ENCODE data around the gene UBR2. TPM values are rescaled to one million over a fixed set of nuclear protein-coding genes. Genes with fewer than 3 reads are reported as not detected.

UBR2 gene
- total and polyA plus RNA-seq, 2 donors from 2014 or later = 7.6 to 35.2 TPM

DNA sequence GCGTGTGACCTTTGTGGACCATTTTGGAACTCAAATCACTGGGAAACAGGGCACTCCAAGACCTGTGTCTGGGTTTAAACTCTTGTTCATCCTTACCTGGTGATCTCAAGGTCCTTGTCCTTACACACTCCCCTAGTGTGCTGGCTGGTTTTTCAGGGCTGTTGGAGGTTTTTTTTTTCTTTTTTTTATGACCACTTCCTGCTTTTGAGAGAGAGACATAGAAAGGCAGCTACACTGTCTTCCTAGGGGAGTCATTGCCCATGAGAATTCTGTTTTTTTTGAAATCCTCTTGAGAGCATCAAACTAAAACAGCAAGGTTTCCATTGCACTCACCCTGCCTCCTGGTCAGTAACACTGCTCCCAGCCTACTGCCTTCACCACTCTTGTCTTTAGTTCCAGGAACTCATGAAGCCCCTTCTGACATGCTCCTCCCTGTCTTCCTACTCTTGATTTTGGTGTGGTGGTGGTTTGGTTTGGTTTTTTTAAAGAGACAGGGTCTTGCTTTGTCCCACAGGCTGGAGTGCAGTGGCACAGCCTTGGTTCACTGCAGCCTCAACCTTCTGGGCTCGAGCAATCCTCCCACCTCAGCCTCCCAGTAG lies 130.0 kb downstream of the UBR2 start:
- peaks cover 0 to 31% (median 30%) of the 10 kb centered on the region in 3 donors for H3K36me3 ChIP-seq (ENCODE audit: control insufficient read depth in 2 of 3, insufficient read depth in 3 of 3, low read length in 3 of 3)
- H3K27me3 ChIP-seq (ENCODE audit: control insufficient read depth, insufficient read depth, low read length) = no peaks in the 10 kb centered on the region
- H3K4me3 ChIP-seq (ENCODE audit: low read length in 3 of 3) = no peak overlapping the region
- no peaks in the 10 kb centered on the region for H3K9me3 ChIP-seq (ENCODE audit: control insufficient read depth in 2 of 3, insufficient read depth in 1 of 3, low read length in 3 of 3)
- no peak overlapping the region for H3K27ac ChIP-seq (ENCODE audit: low read depth in 2 of 2, low read length in 2 of 2)
- intact Hi-C loops (cut with DNase I) = no loop called here
- peaks cover 0 to 6% (median 0%) of the 10 kb centered on the region in 3 donors for H3K4me1 ChIP-seq (ENCODE audit: control insufficient read depth in 2 of 3, insufficient read depth in 2 of 3, low read depth in 1 of 3, low read length in 3 of 3)
- no peak overlapping the region for H3K9ac ChIP-seq (ENCODE audit: low read length in 3 of 3)
- no peak for DNase-seq
- no peak for FAIRE-seq
- TF ChIP-seq, protein P1, sequence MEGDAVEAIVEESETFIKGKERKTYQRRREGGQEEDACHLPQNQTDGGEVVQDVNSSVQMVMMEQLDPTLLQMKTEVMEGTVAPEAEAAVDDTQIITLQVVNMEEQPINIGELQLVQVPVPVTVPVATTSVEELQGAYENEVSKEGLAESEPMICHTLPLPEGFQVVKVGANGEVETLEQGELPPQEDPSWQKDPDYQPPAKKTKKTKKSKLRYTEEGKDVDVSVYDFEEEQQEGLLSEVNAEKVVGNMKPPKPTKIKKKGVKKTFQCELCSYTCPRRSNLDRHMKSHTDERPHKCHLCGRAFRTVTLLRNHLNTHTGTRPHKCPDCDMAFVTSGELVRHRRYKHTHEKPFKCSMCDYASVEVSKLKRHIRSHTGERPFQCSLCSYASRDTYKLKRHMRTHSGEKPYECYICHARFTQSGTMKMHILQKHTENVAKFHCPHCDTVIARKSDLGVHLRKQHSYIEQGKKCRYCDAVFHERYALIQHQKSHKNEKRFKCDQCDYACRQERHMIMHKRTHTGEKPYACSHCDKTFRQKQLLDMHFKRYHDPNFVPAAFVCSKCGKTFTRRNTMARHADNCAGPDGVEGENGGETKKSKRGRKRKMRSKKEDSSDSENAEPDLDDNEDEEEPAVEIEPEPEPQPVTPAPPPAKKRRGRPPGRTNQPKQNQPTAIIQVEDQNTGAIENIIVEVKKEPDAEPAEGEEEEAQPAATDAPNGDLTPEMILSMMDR (IDR thresholded peaks at IDR 0.05; ENCODE audit: borderline replicate concordance, extremely low read depth, insufficient read depth) = no peak

DNA sequence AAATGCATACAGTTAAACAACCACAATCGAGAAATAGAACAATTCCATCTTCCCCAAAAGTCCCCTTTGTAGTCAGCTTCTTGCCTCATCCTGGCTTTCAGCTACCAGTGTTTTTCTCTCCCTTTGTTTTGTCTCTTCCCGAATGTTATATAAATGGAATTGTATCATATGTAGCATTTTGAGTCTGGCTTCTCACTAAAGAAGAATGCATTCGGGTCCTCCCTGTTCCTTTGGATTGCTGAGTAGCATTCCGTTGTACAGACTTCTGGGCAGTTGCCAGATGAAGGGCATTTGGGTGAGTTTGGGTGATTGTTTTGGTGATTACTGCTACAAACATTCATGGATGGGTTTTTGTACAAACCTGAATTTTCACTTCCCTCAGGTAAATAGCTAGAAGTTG lies 130.8 kb downstream of the UBR2 start:
- Histone ChIP-seq H3K4me3 (ENCODE audit: low read length in 3 of 3) (no peak overlapping the region), H3K4me1 (ENCODE audit: control insufficient read depth in 2 of 3, insufficient read depth in 2 of 3, low read depth in 1 of 3, low read length in 3 of 3) (peaks cover 0 to 6% (median 0%) of the 10 kb centered on the region in 3 donors), H3K9me3 (ENCODE audit: control insufficient read depth in 2 of 3, insufficient read depth in 1 of 3, low read length in 3 of 3) (no peaks in the 10 kb centered on the region), H3K27me3 (ENCODE audit: control insufficient read depth, insufficient read depth, low read length) (no peaks in the 10 kb centered on the region), H3K9ac (ENCODE audit: low read length in 3 of 3) (peak overlapping the region in 1 of 3 donors; percentile 42), H3K27ac (ENCODE audit: low read depth in 2 of 2, low read length in 2 of 2) (no peak overlapping the region), H3K36me3 (ENCODE audit: control insufficient read depth in 2 of 3, insufficient read depth in 3 of 3, low read length in 3 of 3) (peaks cover 0 to 25% (median 23%) of the 10 kb centered on the region in 3 donors)
- TF ChIP-seq, protein P1 (IDR thresholded peaks at IDR 0.05; ENCODE audit: borderline replicate concordance, extremely low read depth, insufficient read depth) = no peak
- DNase-seq = no peak
- no peak for FAIRE-seq
- intact Hi-C loops (cut with DNase I) = no loop called here

DNA sequence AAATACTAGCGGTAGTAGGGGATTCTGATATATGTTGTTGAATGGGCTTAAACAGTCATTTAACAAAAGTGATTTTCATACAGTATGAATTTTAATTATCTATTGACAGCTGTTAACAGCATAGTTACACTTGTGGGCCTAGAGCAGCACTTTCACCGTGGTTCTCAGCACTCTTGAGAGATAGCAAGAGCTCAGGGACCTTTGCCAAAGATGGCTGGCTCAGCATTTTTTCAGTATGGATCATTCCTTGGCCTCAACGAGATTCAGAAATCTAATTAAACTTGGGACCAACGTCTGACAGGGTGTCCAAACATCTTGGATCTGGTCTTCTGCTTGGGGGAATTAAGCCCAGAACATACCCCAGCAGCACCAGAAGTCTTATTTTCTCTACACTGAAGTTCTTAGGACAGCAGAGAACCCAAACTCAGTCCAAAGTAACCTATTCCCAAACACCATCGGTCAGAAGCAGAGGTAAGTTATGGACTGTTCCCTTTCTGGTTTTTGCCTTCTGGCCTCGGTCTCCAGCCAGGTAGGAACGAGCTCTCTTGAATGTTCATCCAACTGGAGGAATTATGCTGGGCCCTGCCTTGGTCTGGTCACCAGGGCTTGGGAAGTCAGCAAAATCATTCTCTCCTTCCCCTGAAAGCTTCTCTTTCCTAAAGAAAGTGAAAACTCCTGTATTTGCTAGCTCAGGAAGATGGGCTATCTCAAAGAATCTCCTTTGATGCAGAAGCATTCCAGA lies 132.9 kb downstream of the UBR2 start:
- TF ChIP-seq, protein P1 (IDR thresholded peaks at IDR 0.05; ENCODE audit: borderline replicate concordance, extremely low read depth, insufficient read depth) = no peak
- intact Hi-C loops (cut with DNase I) = no loop called here
- no peaks in the 10 kb centered on the region for H3K4me1 ChIP-seq (ENCODE audit: control insufficient read depth in 2 of 3, insufficient read depth in 2 of 3, low read depth in 1 of 3, low read length in 3 of 3)
- no peak overlapping the region for H3K27ac ChIP-seq (ENCODE audit: low read depth in 2 of 2, low read length in 2 of 2)
- no peaks in the 10 kb centered on the region for H3K27me3 ChIP-seq (ENCODE audit: control insufficient read depth, insufficient read depth, low read length)
- H3K36me3 ChIP-seq (ENCODE audit: control insufficient read depth in 2 of 3, insufficient read depth in 3 of 3, low read length in 3 of 3) = peaks cover 0 to 7% (median 6%) of the 10 kb centered on the region in 3 donors
- H3K9ac ChIP-seq (ENCODE audit: low read length in 3 of 3) = no peak overlapping the region
- DNase-seq = no peak
- H3K9me3 ChIP-seq (ENCODE audit: control insufficient read depth in 2 of 3, insufficient read depth in 1 of 3, low read length in 3 of 3) = no peaks in the 10 kb centered on the region
- FAIRE-seq = no peak
- no peak overlapping the region for H3K4me3 ChIP-seq (ENCODE audit: low read length in 3 of 3)

All from kidney (tissue), 14 donors.